MCF 10A (cell line): ENCODE data around the gene NSRP1. TPM values are rescaled to one million over a fixed set of nuclear protein-coding genes. Genes with fewer than 3 reads are reported as not detected.

Experiments
- BruUV-seq: library from RNA; stranded (reverse); fragments of 400-500 nt; replicated peaks from 2 replicates; lab custom pipeline; 2021; lab: Mats Ljungman, UMichigan
- CTCF ChIA-PET: fragments of 300-600 bp; sonication (Branson Sonifier 250); formaldehyde crosslinking; extraction: SDS; loops from one replicate; lab custom pipeline; 2021; ENCODE audit warnings: antibody characterized with exemption, inconsistent platforms; lab: Yijun Ruan, JAX
- POLR2A ChIA-PET: fragments of 300-600, 350-650 bp; sonication (Branson Sonifier 250); formaldehyde crosslinking; extraction: SDS; loops from one replicate; lab custom pipeline; 2020; ENCODE audit warnings: antibody characterized with exemption, inconsistent platforms; lab: Yijun Ruan, JAX
- DNase-seq: peaks from one replicate; pipeline ENCODE4 v3.0.0-alpha.2; 2018; ENCODE audit not compliant: unreplicated experiment
- H3K27ac Mint-ChIP-seq: one replicate; pipeline ENCODE4 v1.8.0; 2022; ENCODE audit warnings: mild to moderate bottlenecking, low read depth, mixed read lengths; ENCODE audit not compliant: unreplicated experiment
- H3K27me3 Mint-ChIP-seq: one replicate; pipeline ENCODE4 v1.8.0; 2022; ENCODE audit warnings: mixed read lengths; ENCODE audit not compliant: insufficient read depth, unreplicated experiment
- H3K36me3 Mint-ChIP-seq: one replicate; pipeline ENCODE4 v1.8.0; 2022; ENCODE audit warnings: mild to moderate bottlenecking, moderate library complexity, mixed read lengths; ENCODE audit not compliant: insufficient read depth, unreplicated experiment
- H3K4me1 Mint-ChIP-seq: one replicate; pipeline ENCODE4 v1.8.0; 2022; ENCODE audit warnings: mixed read lengths; ENCODE audit not compliant: insufficient read depth, unreplicated experiment
- H3K4me3 Mint-ChIP-seq: one replicate; pipeline ENCODE4 v1.8.0; 2022; ENCODE audit warnings: mild to moderate bottlenecking, moderate library complexity, mixed read lengths; ENCODE audit not compliant: unreplicated experiment
- H3K9me3 Mint-ChIP-seq: one replicate; pipeline ENCODE4 v1.8.0; 2022; ENCODE audit warnings: mixed read lengths; ENCODE audit not compliant: unreplicated experiment
- intact Hi-C: fragments of 100-400 bp; cut with micrococcal nuclease; formaldehyde crosslinking; loops from 2 replicates; pipeline ENCODE4 v1.14.1; 2022
- total RNA-seq: library from RNA; stranded (reverse); gene quantifications from 2 replicates; pipeline ENCODE4 v1.2.3, GENCODE V29; 2022
- TF ChIP-seq, protein P1 (sequence below): fragments of 200-600 bp; IDR thresholded peaks from one replicate; pipeline ENCODE4 v1.8.0; 2022; ENCODE audit warnings: antibody characterized with exemption, mild to moderate bottlenecking; ENCODE audit not compliant: unreplicated experiment

Gene NSRP1
- total RNA-seq, 1 experiment from 2014 or later, result 57.3 TPM

DNA sequence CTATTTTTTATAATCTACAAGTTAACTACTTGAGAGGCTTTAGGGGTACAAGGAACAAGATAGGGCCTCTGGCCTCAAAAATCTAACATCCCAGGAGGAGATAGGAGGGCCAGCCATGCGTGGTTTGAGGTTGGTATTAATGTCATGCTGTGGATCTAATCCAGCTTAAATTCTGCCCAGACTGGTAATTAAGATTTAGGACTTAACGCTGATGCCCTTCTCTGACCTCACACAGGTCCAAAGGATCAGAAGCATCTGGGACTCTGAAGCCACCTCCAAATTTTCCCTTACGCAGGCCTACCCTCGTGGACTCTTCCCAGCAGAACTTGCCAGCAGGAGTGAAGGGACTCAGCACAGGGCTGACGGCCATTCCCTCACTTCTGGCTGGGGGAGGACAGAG lies 103.8 kb downstream of the NSRP1 start:
- Mint-ChIP-seq H3K4me1 (no peaks in the 10 kb centered on the region), H3K36me3 (no peaks in the 10 kb centered on the region), H3K9me3 (no peaks in the 10 kb centered on the region), H3K27me3 (no peaks in the 10 kb centered on the region), H3K27ac (no peak overlapping the region), H3K4me3 (no peak overlapping the region)
- DNase-seq, result no peak
- POLR2A ChIA-PET, result no interaction called here
- CTCF ChIA-PET, result interaction anchor here (0.7 kb wide), 1 partner anchor 80 kb away, joined by 3 read pairs; no protein-coding TSS in a partner anchor
- TF ChIP-seq, protein P1, sequence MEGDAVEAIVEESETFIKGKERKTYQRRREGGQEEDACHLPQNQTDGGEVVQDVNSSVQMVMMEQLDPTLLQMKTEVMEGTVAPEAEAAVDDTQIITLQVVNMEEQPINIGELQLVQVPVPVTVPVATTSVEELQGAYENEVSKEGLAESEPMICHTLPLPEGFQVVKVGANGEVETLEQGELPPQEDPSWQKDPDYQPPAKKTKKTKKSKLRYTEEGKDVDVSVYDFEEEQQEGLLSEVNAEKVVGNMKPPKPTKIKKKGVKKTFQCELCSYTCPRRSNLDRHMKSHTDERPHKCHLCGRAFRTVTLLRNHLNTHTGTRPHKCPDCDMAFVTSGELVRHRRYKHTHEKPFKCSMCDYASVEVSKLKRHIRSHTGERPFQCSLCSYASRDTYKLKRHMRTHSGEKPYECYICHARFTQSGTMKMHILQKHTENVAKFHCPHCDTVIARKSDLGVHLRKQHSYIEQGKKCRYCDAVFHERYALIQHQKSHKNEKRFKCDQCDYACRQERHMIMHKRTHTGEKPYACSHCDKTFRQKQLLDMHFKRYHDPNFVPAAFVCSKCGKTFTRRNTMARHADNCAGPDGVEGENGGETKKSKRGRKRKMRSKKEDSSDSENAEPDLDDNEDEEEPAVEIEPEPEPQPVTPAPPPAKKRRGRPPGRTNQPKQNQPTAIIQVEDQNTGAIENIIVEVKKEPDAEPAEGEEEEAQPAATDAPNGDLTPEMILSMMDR, result no peak
- BruUV-seq, result no TSS peak
- intact Hi-C loops, result no loop called here

DNA sequence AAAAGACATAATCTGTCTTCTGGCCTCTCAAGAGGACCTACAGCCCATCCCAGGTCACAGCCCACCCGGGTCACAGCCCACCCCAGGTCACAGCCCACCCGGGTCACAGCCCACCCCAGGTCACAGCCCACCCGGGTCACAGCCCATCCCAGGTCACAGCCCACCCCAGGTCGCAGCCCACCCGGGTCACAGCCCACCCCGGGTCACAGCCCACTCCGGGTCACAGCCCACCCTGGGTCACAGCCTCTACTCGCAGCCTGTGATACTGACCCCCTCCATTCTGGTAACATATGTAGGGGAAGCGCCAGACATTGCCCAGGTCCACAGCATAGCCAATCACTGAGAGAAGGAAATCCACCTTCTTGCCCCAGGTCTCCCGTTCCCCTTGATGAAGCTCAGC lies 104.7 kb downstream of the NSRP1 start:
- ChIA-PET POLR2A (interaction anchor here (0.6 kb wide), 1 partner anchor 90 kb away, joined by 3 read pairs; no protein-coding TSS in a partner anchor), CTCF (interaction anchor here (0.5 kb wide), 1 partner anchor 26 kb away, joined by 3 read pairs; no protein-coding TSS in a partner anchor)
- Mint-ChIP-seq H3K36me3 (no peaks in the 10 kb centered on the region), H3K4me3 (no peak overlapping the region), H3K27ac (no peak overlapping the region), H3K9me3 (no peaks in the 10 kb centered on the region), H3K4me1 (no peaks in the 10 kb centered on the region), H3K27me3 (no peaks in the 10 kb centered on the region)
- BruUV-seq, result no TSS peak
- intact Hi-C loops, result no loop called here
- DNase-seq, result no peak
- TF ChIP-seq, protein P1, result no peak

DNA sequence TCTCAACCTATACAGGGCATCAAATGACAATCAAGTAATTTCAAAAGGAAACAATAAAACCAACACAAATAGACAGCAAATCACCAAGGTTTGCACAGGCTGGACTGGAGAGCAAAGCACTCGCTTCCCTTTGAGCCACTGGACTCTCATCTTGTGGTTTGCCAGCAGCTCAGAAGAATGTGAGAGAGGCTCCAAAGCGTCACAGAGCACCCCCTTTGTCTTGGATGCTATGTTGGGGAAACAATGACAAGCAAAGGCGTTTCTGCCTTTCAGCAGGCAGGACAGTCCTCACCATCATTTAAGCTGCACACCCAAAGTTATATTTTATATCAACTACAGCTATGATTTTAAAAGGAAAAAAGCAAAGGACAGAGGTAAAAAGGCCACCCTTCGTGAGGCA lies 105.6 kb downstream of the NSRP1 start:
- intact Hi-C loops, result no loop called here
- ChIA-PET CTCF (no interaction called here), POLR2A (no interaction called here)
- DNase-seq, result no peak
- no peak overlapping the region for H3K4me3 Mint-ChIP-seq
- no peaks in the 10 kb centered on the region for H3K4me1 Mint-ChIP-seq
- no TSS peak for BruUV-seq
- no peaks in the 10 kb centered on the region for H3K27me3 Mint-ChIP-seq
- TF ChIP-seq, protein P1, result no peak
- no peaks in the 10 kb centered on the region for H3K9me3 Mint-ChIP-seq
- no peaks in the 10 kb centered on the region for H3K36me3 Mint-ChIP-seq
- no peak overlapping the region for H3K27ac Mint-ChIP-seq

DNA sequence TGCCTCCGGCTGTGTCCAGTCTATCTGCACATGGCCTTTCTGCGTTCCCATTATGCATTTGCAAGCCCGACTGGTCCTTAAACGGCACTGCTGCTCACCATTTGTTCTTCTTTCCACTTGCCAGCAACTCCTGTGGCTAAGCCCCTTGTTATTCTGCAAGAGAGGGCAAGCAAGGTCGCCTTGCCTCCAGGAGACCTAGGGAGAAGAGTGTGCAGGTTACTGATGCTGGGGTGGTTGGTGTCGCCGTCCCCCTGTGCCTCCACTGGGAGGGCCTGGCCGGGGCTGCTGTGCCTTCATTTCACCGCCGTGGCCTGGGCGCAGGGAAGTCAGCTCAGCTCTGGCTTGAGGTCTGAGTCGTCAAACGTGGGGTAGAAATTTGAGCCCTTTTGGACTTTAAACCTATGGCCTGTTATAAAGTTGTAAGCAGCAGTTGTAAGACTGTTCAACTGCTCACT lies 106.1 kb downstream of the NSRP1 start:
- BruUV-seq, result no TSS peak
- CTCF ChIA-PET, result interaction anchor here (0.6 kb wide), 1 partner anchor 88 kb away, joined by 3 read pairs; no protein-coding TSS in a partner anchor
- no peaks in the 10 kb centered on the region for H3K4me1 Mint-ChIP-seq
- POLR2A ChIA-PET, result interaction anchor here (1.0 kb wide), 1 partner anchor 11 kb away, joined by 4 read pairs; no protein-coding TSS in a partner anchor
- no peak overlapping the region for H3K4me3 Mint-ChIP-seq
- intact Hi-C loops, result no loop called here
- no peak for DNase-seq
- no peaks in the 10 kb centered on the region for H3K9me3 Mint-ChIP-seq
- TF ChIP-seq, protein P1, result no peak
- H3K36me3 Mint-ChIP-seq, result no peaks in the 10 kb centered on the region
- no peaks in the 10 kb centered on the region for H3K27me3 Mint-ChIP-seq
- no peak overlapping the region for H3K27ac Mint-ChIP-seq
